MCF 10A (cell line): ENCODE data around the gene PRRC2B. TPM values are rescaled to one million over a fixed set of nuclear protein-coding genes. Genes with fewer than 3 reads are reported as not detected.

Experiments used
- BruUV-seq: library from RNA; stranded (reverse); fragments of 400-500 nt; replicated peaks from 2 replicates; lab custom pipeline; 2021; lab: Mats Ljungman, UMichigan
- CTCF ChIA-PET: fragments of 300-600 bp; sonication (Branson Sonifier 250); formaldehyde crosslinking; extraction: SDS; loops from one replicate; lab custom pipeline; 2021; ENCODE audit warnings: antibody characterized with exemption, inconsistent platforms; lab: Yijun Ruan, JAX
- POLR2A ChIA-PET: fragments of 300-600, 350-650 bp; sonication (Branson Sonifier 250); formaldehyde crosslinking; extraction: SDS; loops from one replicate; lab custom pipeline; 2020; ENCODE audit warnings: antibody characterized with exemption, inconsistent platforms; lab: Yijun Ruan, JAX
- DNase-seq: peaks from one replicate; pipeline ENCODE4 v3.0.0-alpha.2; 2018; ENCODE audit not compliant: unreplicated experiment
- H3K27ac Mint-ChIP-seq: one replicate; pipeline ENCODE4 v1.8.0; 2022; ENCODE audit warnings: mild to moderate bottlenecking, low read depth, mixed read lengths; ENCODE audit not compliant: unreplicated experiment
- H3K27me3 Mint-ChIP-seq: one replicate; pipeline ENCODE4 v1.8.0; 2022; ENCODE audit warnings: mixed read lengths; ENCODE audit not compliant: insufficient read depth, unreplicated experiment
- H3K36me3 Mint-ChIP-seq: one replicate; pipeline ENCODE4 v1.8.0; 2022; ENCODE audit warnings: mild to moderate bottlenecking, moderate library complexity, mixed read lengths; ENCODE audit not compliant: insufficient read depth, unreplicated experiment
- H3K4me1 Mint-ChIP-seq: one replicate; pipeline ENCODE4 v1.8.0; 2022; ENCODE audit warnings: mixed read lengths; ENCODE audit not compliant: insufficient read depth, unreplicated experiment
- H3K4me3 Mint-ChIP-seq: one replicate; pipeline ENCODE4 v1.8.0; 2022; ENCODE audit warnings: mild to moderate bottlenecking, moderate library complexity, mixed read lengths; ENCODE audit not compliant: unreplicated experiment
- H3K9me3 Mint-ChIP-seq: one replicate; pipeline ENCODE4 v1.8.0; 2022; ENCODE audit warnings: mixed read lengths; ENCODE audit not compliant: unreplicated experiment
- intact Hi-C: fragments of 100-400 bp; cut with micrococcal nuclease; formaldehyde crosslinking; loops from 2 replicates; pipeline ENCODE4 v1.14.1; 2022
- total RNA-seq: library from RNA; stranded (reverse); gene quantifications from 2 replicates; pipeline ENCODE4 v1.2.3, GENCODE V29; 2022
- TF ChIP-seq, protein P1 (sequence below): fragments of 200-600 bp; IDR thresholded peaks from one replicate; pipeline ENCODE4 v1.8.0; 2022; ENCODE audit warnings: antibody characterized with exemption, mild to moderate bottlenecking; ENCODE audit not compliant: unreplicated experiment

Gene PRRC2B
- total RNA-seq, 1 experiment from 2014 or later: 186 TPM

DNA sequence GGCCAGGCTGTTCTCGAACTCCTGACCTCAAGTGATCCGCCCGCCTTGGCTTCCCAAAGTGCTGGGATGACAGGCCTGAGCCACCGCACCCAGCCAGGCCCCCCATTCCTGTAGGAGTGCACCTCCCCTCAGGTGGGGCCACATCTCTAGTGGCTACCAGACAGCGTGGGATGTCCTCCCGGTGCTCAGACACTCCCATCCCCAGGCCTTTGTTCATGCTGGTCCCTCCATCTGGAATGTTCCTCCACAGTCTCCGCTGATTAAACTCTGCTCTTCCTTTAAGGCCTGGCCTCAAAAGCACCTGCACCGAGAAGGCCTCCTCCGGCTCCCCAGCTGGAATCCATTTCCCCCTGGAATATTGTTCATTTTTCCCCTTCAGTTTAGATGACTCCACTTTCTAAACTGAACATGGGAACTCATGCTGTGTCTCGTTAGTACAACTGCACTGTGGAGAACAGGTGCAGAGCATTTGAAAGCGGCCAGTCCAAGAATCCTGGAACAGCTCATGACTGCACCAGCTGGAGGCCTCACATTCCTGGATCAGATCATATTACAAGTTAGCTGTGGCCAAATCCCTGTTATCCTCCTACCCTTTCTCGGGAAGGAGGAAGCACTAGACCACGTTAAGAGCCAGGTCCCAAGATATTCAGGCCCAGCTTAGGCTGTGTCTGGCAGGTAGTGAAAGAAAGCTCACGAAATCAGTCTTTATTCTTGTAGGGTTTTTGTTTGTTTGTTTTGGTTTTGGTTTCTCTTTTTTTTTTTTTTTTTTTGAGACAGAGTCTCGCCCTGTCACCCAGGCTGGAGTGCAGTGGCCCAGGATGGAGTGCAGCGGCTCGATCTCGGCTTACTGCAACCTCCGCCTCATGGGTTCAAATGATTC, 10.8 kb upstream of the PRRC2B start:
- no peak overlapping the region for H3K4me3 Mint-ChIP-seq
- no TSS peak for BruUV-seq
- H3K4me1 Mint-ChIP-seq: peaks cover 8% of the 10 kb centered on the region
- intact Hi-C loops: no loop called here
- CTCF ChIA-PET: interaction anchor here (0.6 to 1.7 kb wide), 5 partner anchors 10 to 25 kb away, joined by 3 to 5 read pairs (median 3); no protein-coding TSS in a partner anchor
- TF ChIP-seq, protein P1, sequence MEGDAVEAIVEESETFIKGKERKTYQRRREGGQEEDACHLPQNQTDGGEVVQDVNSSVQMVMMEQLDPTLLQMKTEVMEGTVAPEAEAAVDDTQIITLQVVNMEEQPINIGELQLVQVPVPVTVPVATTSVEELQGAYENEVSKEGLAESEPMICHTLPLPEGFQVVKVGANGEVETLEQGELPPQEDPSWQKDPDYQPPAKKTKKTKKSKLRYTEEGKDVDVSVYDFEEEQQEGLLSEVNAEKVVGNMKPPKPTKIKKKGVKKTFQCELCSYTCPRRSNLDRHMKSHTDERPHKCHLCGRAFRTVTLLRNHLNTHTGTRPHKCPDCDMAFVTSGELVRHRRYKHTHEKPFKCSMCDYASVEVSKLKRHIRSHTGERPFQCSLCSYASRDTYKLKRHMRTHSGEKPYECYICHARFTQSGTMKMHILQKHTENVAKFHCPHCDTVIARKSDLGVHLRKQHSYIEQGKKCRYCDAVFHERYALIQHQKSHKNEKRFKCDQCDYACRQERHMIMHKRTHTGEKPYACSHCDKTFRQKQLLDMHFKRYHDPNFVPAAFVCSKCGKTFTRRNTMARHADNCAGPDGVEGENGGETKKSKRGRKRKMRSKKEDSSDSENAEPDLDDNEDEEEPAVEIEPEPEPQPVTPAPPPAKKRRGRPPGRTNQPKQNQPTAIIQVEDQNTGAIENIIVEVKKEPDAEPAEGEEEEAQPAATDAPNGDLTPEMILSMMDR: no peak
- POLR2A ChIA-PET: interaction anchor here (0.6 to 3.2 kb wide), 10 partner anchors 10 to 1766 kb away, joined by 3 to 29 read pairs (median 3); partner anchors contain the start of gene NUP214
- H3K27ac Mint-ChIP-seq: no peak overlapping the region
- no peaks in the 10 kb centered on the region for H3K9me3 Mint-ChIP-seq
- DNase-seq: peak; percentile 82
- no peaks in the 10 kb centered on the region for H3K27me3 Mint-ChIP-seq
- H3K36me3 Mint-ChIP-seq: no peaks in the 10 kb centered on the region

DNA sequence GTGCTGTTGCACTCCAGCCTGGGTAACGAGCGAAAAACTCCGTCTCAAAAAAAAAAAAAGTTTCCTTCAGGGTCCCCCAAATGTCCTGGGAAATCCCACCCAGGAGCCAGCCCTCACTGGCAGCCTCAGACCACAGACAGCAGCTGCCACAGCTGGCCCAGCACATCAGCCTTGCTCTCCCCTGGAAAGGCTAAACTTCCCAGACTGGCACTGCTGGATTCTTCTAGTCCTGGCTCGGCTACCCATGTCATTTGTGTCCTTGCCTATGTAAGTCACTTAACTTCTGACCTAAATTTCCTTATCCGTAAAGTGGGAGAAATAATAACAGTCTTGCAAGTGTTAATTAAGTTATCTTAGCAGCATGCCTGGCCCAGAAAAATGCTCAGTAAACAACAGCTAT, 8.6 kb upstream of the PRRC2B start:
- BruUV-seq: no TSS peak
- ChIA-PET POLR2A (no interaction called here), CTCF (interaction anchor here (1.1 kb wide), 1 partner anchor 36 kb away, joined by 4 read pairs; no protein-coding TSS in a partner anchor)
- Mint-ChIP-seq H3K27me3 (no peaks in the 10 kb centered on the region), H3K36me3 (no peaks in the 10 kb centered on the region), H3K9me3 (no peaks in the 10 kb centered on the region), H3K4me1 (peaks cover 8% of the 10 kb centered on the region), H3K27ac (no peak overlapping the region), H3K4me3 (no peak overlapping the region)
- DNase-seq: no peak
- TF ChIP-seq, protein P1: no peak
- intact Hi-C loops: no loop called here

DNA sequence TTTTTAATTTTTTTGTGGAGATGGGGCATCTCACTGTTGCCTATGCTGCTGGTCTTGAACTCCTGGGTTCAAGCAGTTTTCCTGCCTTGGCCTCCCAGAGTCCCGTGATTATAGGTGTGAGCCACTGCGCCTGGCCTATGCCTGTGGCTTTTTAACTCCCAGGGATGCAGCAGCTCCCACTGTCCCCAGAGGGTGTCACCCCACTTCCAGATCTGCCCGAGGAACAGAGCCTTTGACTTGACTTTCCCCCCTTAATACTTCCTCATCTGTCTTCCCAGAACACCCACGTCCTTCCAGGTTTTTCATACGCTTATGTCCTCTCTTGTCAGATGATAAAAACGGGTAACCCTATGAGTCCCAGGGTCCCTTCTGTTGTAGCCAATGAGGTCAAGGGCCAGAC, 7.6 kb upstream of the PRRC2B start:
- Mint-ChIP-seq H3K4me1 (peaks cover 8% of the 10 kb centered on the region), H3K4me3 (no peak overlapping the region), H3K9me3 (no peaks in the 10 kb centered on the region), H3K27me3 (no peaks in the 10 kb centered on the region), H3K36me3 (no peaks in the 10 kb centered on the region), H3K27ac (no peak overlapping the region)
- ChIA-PET CTCF (no interaction called here), POLR2A (no interaction called here)
- no TSS peak for BruUV-seq
- TF ChIP-seq, protein P1: no peak
- intact Hi-C loops: no loop called here
- DNase-seq: no peak

- H3K27me3 Mint-ChIP-seq: no peaks in the 10 kb centered on the region
Observed at GRCh38 chr9:131387394-131387793, 6.5 kb upstream of the PRRC2B start.

More at GRCh38 chr9:131387394-131387793, 6.5 kb upstream of the PRRC2B start:
- BruUV-seq: no TSS peak
- TF ChIP-seq, protein P1: no peak
- ChIA-PET CTCF (interaction anchor here (1.0 kb wide), 1 partner anchor 34 kb away, joined by 3 read pairs; no protein-coding TSS in a partner anchor), POLR2A (interaction anchor here (0.5 kb wide), 1 partner anchor 1761 kb away, joined by 3 read pairs; no protein-coding TSS in a partner anchor)
- H3K9me3 Mint-ChIP-seq: no peaks in the 10 kb centered on the region
- H3K4me3 Mint-ChIP-seq: no peak overlapping the region
- no peak for DNase-seq
- intact Hi-C loops: no loop called here
- no peaks in the 10 kb centered on the region for H3K36me3 Mint-ChIP-seq
- no peak overlapping the region for H3K27ac Mint-ChIP-seq
- peaks cover 8% of the 10 kb centered on the region for H3K4me1 Mint-ChIP-seq
